ENCODE measurements around the gene FAM83G.

- TF ChIP-seq CTCF (IDR thresholded peaks at IDR 0.05), result no peak
- no peak for TF ChIP-seq POLR2A (IDR thresholded peaks at IDR 0.05)
These were observed 46.7 kb downstream of the FAM83G start for GRCh38 chr17:18957831-18958230.
